ENCODE measurements around the gene GLUD1.
A peak's percentile ranks its signal among the peaks of the same experiment; 100 is the strongest.
"Not testable (repeated sequence)": the region's sequence is repeated elsewhere in the genome, so short reads cannot be mapped to it uniquely, and the experiment has no call there.

The GLUD1 gene

GRCh38 chr10:87094373-87095235 lies at the start of gene GLUD1, which contains the start of gene SHLD2:
Gene GLUD1, minus strand, starts transcription at chr10:87094843. Its CDS starts 74 bp downstream, at chr10:87094769.
Gene SHLD2, plus strand, starts transcription at chr10:87095206. Its CDS starts 56,149 bp downstream, at chr10:87151355.
- peak; percentile 76 to 92 (median 82) for DNase-seq

- DNase-seq: not testable (repeated sequence)
These were observed 48.4 kb upstream of the GLUD1 start for GRCh38 chr10:87143109-87143418.

GRCh38 chr10:87142230-87143108 lies 47.8 kb upstream of the GLUD1 start:
- not testable (repeated sequence) for DNase-seq

- DNase-seq: not testable (repeated sequence)
These were observed 42.8 kb upstream of the GLUD1 start for GRCh38 chr10:87137478-87137877.

- DNase-seq: not testable (repeated sequence)
These were observed 39.8 kb upstream of the GLUD1 start for GRCh38 chr10:87134440-87134839.

GRCh38 chr10:87133936-87134335 lies 39.3 kb upstream of the GLUD1 start:
- DNase-seq: not testable (repeated sequence)

GRCh38 chr10:87132176-87132575 lies 37.5 kb upstream of the GLUD1 start:
- not testable (repeated sequence) for DNase-seq

- DNase-seq: not testable (repeated sequence)
These were observed 33.0 kb upstream of the GLUD1 start for GRCh38 chr10:87127607-87128156.

GRCh38 chr10:87127048-87127447 lies 32.4 kb upstream of the GLUD1 start:
- not testable (repeated sequence) for DNase-seq

- DNase-seq: not testable (repeated sequence)
These were observed 28.7 kb upstream of the GLUD1 start for GRCh38 chr10:87123351-87123750.

- not testable (repeated sequence) for DNase-seq
These were observed 24.4 kb upstream of the GLUD1 start for GRCh38 chr10:87119029-87119428.

- DNase-seq: not testable (repeated sequence)
These were observed 23.5 kb upstream of the GLUD1 start for GRCh38 chr10:87118122-87118521.

GRCh38 chr10:87105446-87106124 lies 10.9 kb upstream of the GLUD1 start:
- DNase-seq: no peak

GRCh38 chr10:87104727-87105126 lies 10.1 kb upstream of the GLUD1 start:
- DNase-seq: not testable (repeated sequence)

GRCh38 chr10:87101996-87102395 lies 7.4 kb upstream of the GLUD1 start:
- no peak for DNase-seq

GRCh38 chr10:87095236-87095945 lies 748 bp upstream of the GLUD1 start:
- peak; percentile 67 to 73 (median 70) for DNase-seq

- DNase-seq: peak; percentile 28 to 45 (median 36)
These were observed 841 bp downstream of the GLUD1 start for GRCh38 chr10:87093632-87094372.

GRCh38 chr10:87092861-87093631 lies 1.6 kb downstream of the GLUD1 start:
- no peak for DNase-seq

GRCh38 chr10:87092376-87092860 lies 2.2 kb downstream of the GLUD1 start:
- DNase-seq: no peak

GRCh38 chr10:87090779-87091178 lies 3.9 kb downstream of the GLUD1 start:
- DNase-seq: no peak
